Liver (tissue), 3 donors: Measurements from ENCODE around the gene ZNF607.

Experiments
- EGR1 ChIP-seq, 2 donors: IDR thresholded peaks; 2 replicates each; pipeline ENCODE4 v1.6.1; 2016 to 2018; ENCODE audit warnings: antibody characterized with exemption in 2 of 2, low read depth in 2 of 2
- FOXA1 ChIP-seq: IDR thresholded peaks from 2 replicates; pipeline ENCODE4 v1.6.1; 2016; ENCODE audit warnings: antibody characterized with exemption
- GABPA ChIP-seq, 2 donors: IDR thresholded peaks in 1 of 2; conservative IDR thresholded peaks in 1 of 2; 2 replicates each; pipeline ENCODE4 v1.6.1; 2016; ENCODE audit warnings: antibody characterized with exemption in 2 of 2, mild to moderate bottlenecking in 1 of 2, moderate library complexity in 1 of 2
- HNF4A ChIP-seq, 2 donors: conservative IDR thresholded peaks; 2 replicates each; pipeline ENCODE4 v1.6.1; 2016; ENCODE audit warnings: antibody characterized with exemption in 2 of 2, mild to moderate bottlenecking in 2 of 2
- JUND ChIP-seq, 2 donors: IDR thresholded peaks; 2 replicates each; pipeline ENCODE4 v1.6.1; 2016; ENCODE audit warnings: antibody characterized with exemption in 2 of 2
- RAD21 ChIP-seq, 2 donors: IDR thresholded peaks; 2 replicates each; pipeline ENCODE4 v1.6.1; 2016; ENCODE audit warnings: antibody characterized with exemption in 2 of 2, mild to moderate bottlenecking in 2 of 2
- SP1 ChIP-seq: IDR thresholded peaks from 2 replicates; pipeline ENCODE4 v1.6.1; 2018; ENCODE audit warnings: antibody characterized with exemption, mild to moderate bottlenecking
- TAF1 ChIP-seq: conservative IDR thresholded peaks from 2 replicates; pipeline ENCODE4 v1.6.1; 2016; ENCODE audit warnings: antibody characterized with exemption, mild to moderate bottlenecking
- YY1 ChIP-seq: IDR thresholded peaks from 2 replicates; pipeline ENCODE4 v1.6.1; 2016; ENCODE audit warnings: antibody characterized with exemption, mild to moderate bottlenecking
- TF ChIP-seq, protein P1 (sequence below): fragments of 150-350 bp; IDR thresholded peaks from 2 replicates; pipeline ENCODE4 v1.5.1; 2017; ENCODE audit warnings: improper control_type of control experiment, low read depth, low read length; ENCODE audit not compliant: missing input control
- TF ChIP-seq, protein P2 (sequence below): IDR thresholded peaks from 2 replicates; pipeline ENCODE4 v1.6.1; 2016; ENCODE audit warnings: antibody characterized with exemption, mild to moderate bottlenecking
- TF ChIP-seq, protein P3 (sequence below): IDR thresholded peaks from 2 replicates; pipeline ENCODE4 v1.6.1; 2016; ENCODE audit warnings: antibody characterized with exemption
- TF ChIP-seq, protein P4 (sequence below): IDR thresholded peaks from 2 replicates; pipeline ENCODE4 v1.6.1; 2016; ENCODE audit warnings: antibody characterized with exemption
- TF ChIP-seq, protein P5 (sequence below): IDR thresholded peaks from 2 replicates; pipeline ENCODE4 v1.6.1; 2016; ENCODE audit warnings: antibody characterized with exemption
- donor health status: healthy.
- donor health status: healthy.

DNA sequence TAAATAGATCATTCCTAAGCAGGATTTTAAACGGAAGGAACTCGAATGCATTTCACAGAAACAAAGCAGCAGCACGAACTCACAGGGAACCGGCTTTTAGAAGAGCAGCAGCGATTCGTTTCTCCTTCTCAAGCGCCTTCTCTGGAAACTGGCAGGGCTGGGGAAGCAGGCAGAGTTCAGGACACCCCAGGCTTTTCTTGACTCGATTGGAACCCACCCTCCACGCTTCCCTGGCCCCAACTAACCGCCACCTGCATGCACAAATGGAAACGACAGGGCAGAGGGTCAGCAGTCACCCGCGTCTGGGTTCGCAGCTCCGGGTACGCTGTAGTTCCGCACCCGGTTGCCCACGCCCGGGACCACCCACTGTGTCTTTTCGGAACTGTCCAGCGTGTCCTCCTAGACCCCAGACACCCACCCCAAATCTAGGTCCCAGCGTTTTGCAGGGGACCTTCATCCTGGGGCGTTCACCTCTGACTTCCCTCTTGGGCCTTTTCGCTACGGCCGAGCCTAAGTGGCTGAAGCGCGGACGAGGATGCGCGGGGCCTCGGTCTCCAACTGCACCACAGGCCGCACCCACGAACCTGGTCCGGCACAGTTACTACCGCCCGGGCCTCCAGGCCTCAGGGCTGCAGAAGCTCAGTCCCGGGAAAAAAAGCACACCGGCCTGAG, 64.8 kb downstream of the ZNF607 start:
- TF ChIP-seq, protein P1, sequence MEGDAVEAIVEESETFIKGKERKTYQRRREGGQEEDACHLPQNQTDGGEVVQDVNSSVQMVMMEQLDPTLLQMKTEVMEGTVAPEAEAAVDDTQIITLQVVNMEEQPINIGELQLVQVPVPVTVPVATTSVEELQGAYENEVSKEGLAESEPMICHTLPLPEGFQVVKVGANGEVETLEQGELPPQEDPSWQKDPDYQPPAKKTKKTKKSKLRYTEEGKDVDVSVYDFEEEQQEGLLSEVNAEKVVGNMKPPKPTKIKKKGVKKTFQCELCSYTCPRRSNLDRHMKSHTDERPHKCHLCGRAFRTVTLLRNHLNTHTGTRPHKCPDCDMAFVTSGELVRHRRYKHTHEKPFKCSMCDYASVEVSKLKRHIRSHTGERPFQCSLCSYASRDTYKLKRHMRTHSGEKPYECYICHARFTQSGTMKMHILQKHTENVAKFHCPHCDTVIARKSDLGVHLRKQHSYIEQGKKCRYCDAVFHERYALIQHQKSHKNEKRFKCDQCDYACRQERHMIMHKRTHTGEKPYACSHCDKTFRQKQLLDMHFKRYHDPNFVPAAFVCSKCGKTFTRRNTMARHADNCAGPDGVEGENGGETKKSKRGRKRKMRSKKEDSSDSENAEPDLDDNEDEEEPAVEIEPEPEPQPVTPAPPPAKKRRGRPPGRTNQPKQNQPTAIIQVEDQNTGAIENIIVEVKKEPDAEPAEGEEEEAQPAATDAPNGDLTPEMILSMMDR, result no peak
- no peak for TF ChIP-seq TAF1
- no peak for TF ChIP-seq SP1
- TF ChIP-seq YY1, result no peak
- TF ChIP-seq, protein P2, sequence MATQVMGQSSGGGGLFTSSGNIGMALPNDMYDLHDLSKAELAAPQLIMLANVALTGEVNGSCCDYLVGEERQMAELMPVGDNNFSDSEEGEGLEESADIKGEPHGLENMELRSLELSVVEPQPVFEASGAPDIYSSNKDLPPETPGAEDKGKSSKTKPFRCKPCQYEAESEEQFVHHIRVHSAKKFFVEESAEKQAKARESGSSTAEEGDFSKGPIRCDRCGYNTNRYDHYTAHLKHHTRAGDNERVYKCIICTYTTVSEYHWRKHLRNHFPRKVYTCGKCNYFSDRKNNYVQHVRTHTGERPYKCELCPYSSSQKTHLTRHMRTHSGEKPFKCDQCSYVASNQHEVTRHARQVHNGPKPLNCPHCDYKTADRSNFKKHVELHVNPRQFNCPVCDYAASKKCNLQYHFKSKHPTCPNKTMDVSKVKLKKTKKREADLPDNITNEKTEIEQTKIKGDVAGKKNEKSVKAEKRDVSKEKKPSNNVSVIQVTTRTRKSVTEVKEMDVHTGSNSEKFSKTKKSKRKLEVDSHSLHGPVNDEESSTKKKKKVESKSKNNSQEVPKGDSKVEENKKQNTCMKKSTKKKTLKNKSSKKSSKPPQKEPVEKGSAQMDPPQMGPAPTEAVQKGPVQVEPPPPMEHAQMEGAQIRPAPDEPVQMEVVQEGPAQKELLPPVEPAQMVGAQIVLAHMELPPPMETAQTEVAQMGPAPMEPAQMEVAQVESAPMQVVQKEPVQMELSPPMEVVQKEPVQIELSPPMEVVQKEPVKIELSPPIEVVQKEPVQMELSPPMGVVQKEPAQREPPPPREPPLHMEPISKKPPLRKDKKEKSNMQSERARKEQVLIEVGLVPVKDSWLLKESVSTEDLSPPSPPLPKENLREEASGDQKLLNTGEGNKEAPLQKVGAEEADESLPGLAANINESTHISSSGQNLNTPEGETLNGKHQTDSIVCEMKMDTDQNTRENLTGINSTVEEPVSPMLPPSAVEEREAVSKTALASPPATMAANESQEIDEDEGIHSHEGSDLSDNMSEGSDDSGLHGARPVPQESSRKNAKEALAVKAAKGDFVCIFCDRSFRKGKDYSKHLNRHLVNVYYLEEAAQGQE, result no peak
- TF ChIP-seq EGR1 (IDR thresholded peaks at IDR 0.05; ENCODE audit: low read depth in 2 of 2), result no peak
- TF ChIP-seq, protein P3, sequence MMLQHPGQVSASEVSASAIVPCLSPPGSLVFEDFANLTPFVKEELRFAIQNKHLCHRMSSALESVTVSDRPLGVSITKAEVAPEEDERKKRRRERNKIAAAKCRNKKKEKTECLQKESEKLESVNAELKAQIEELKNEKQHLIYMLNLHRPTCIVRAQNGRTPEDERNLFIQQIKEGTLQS, result no peak
- TF ChIP-seq, protein P4, sequence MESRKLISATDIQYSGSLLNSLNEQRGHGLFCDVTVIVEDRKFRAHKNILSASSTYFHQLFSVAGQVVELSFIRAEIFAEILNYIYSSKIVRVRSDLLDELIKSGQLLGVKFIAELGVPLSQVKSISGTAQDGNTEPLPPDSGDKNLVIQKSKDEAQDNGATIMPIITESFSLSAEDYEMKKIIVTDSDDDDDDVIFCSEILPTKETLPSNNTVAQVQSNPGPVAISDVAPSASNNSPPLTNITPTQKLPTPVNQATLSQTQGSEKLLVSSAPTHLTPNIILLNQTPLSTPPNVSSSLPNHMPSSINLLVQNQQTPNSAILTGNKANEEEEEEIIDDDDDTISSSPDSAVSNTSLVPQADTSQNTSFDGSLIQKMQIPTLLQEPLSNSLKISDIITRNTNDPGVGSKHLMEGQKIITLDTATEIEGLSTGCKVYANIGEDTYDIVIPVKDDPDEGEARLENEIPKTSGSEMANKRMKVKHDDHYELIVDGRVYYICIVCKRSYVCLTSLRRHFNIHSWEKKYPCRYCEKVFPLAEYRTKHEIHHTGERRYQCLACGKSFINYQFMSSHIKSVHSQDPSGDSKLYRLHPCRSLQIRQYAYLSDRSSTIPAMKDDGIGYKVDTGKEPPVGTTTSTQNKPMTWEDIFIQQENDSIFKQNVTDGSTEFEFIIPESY, result no peak
- TF ChIP-seq RAD21 (IDR thresholded peaks at IDR 0.05), result no peak
- TF ChIP-seq, protein P5, sequence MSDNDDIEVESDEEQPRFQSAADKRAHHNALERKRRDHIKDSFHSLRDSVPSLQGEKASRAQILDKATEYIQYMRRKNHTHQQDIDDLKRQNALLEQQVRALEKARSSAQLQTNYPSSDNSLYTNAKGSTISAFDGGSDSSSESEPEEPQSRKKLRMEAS, result no peak
- no peak for TF ChIP-seq JUND (IDR thresholded peaks at IDR 0.05)
- TF ChIP-seq HNF4A (conservative IDR thresholded peaks at IDR 0.05), result no peak
- no peak for TF ChIP-seq GABPA (IDR thresholded peaks at IDR 0.05 in 1 of 2, conservative IDR thresholded peaks at IDR 0.05 in 1 of 2)
- no peak for TF ChIP-seq FOXA1
